Measurements from ENCODE around the gene RGS6. TPM values are rescaled to one million over a fixed set of nuclear protein-coding genes. Genes with fewer than 3 reads are reported as not detected.
A peak's percentile ranks its signal among the peaks of the same experiment; 100 is the strongest.

RGS6 gene
- total RNA-seq, 1 donor from 2014 or later, result 0.34 TPM

DNA sequence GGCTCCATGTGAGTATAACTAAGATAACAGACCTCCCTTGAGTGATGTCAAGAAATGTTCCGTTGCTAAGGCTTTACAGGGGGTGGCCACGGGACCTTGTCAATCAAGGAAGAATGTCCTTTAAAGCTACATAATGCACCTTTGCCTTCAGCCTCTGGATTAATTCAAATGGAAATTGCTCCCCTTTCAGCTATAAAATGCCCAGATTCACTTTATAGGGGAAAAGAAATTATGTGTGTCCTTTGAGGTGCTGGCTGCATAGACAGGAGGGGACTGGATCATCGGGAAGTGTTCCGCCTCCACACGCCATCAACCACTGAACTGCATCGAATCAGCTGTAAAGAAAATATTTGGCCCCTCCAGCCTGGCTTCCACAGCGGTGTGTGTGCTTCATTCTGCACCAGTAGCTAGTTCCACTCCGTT lies 546.3 kb downstream of the RGS6 start:
- Histone ChIP-seq H3K9ac (ENCODE audit: low read length) (no peak overlapping the region), H3K4me1 (ENCODE audit: insufficient read depth, low read length) (peaks cover 10% of the 10 kb centered on the region), H3K27ac (ENCODE audit: low read depth, low read length) (no peak overlapping the region), H3K4me2 (ENCODE audit: low read length) (peak overlapping the region; percentile 34), H3K4me3 (ENCODE audit: insufficient read depth, low read depth, low read length) (no peak overlapping the region), H3K36me3 (ENCODE audit: insufficient read depth, low read length) (no peaks in the 10 kb centered on the region), H3K79me2 (ENCODE audit: insufficient read depth, low read length) (no peaks in the 10 kb centered on the region), H2AFZ (ENCODE audit: low read depth, low read length) (no peak overlapping the region), H3K27me3 (ENCODE audit: insufficient read depth, low read length) (peaks cover 13% of the 10 kb centered on the region), H4K20me1 (ENCODE audit: insufficient read depth, low read length) (no peaks in the 10 kb centered on the region), H3K9me3 (ENCODE audit: insufficient read depth, low read depth, low read length) (peaks cover 2% of the 10 kb centered on the region)
- Mint-ChIP-seq H3K36me3 (ENCODE audit: low read depth, unreplicated experiment) (no peaks in the 10 kb centered on the region), H3K4me1 (ENCODE audit: low read depth, unreplicated experiment) (peaks cover 31% of the 10 kb centered on the region), H3K27ac (ENCODE audit: unreplicated experiment) (no peak overlapping the region), H3K9me3 (ENCODE audit: unreplicated experiment) (peaks cover 4% of the 10 kb centered on the region), H3K4me3 (ENCODE audit: unreplicated experiment) (no peak overlapping the region), H3K27me3 (ENCODE audit: low read depth, unreplicated experiment) (no peaks in the 10 kb centered on the region)
- no peak for DNase-seq (ENCODE audit: low read depth)
- no peak for FAIRE-seq
- TF ChIP-seq, protein P1, sequence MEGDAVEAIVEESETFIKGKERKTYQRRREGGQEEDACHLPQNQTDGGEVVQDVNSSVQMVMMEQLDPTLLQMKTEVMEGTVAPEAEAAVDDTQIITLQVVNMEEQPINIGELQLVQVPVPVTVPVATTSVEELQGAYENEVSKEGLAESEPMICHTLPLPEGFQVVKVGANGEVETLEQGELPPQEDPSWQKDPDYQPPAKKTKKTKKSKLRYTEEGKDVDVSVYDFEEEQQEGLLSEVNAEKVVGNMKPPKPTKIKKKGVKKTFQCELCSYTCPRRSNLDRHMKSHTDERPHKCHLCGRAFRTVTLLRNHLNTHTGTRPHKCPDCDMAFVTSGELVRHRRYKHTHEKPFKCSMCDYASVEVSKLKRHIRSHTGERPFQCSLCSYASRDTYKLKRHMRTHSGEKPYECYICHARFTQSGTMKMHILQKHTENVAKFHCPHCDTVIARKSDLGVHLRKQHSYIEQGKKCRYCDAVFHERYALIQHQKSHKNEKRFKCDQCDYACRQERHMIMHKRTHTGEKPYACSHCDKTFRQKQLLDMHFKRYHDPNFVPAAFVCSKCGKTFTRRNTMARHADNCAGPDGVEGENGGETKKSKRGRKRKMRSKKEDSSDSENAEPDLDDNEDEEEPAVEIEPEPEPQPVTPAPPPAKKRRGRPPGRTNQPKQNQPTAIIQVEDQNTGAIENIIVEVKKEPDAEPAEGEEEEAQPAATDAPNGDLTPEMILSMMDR (IDR thresholded peaks at IDR 0.05; ENCODE audit: insufficient read depth, low read depth, low read length), result no peak
- no peak for TF ChIP-seq EZH2 (IDR thresholded peaks at IDR 0.05; ENCODE audit: insufficient read depth, low read length)

DNA sequence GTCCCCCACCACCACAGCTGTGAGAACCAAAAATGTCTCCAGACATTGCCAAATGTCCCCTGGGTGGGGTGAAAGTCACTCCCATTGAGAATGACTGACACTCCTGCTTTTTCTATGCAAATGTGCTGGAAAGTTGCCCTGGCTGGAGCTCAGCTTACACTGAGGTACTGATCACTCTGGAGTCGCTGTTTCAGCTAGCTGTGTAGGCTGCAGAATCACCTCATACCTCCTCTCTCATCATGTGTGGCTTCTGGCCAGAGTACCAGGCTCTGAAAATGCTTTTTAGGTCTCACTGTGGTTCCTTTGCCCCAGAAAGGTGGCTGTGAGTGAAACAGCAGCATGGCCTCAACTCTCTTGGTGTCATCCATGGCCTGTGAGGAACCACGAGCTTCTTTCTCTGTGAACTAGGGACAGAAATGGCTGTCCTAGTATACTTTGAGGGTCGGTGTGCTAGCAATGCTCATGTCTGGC lies 547.3 kb downstream of the RGS6 start:
- Mint-ChIP-seq H3K4me1 (ENCODE audit: low read depth, unreplicated experiment) (peaks cover 31% of the 10 kb centered on the region), H3K27me3 (ENCODE audit: low read depth, unreplicated experiment) (no peaks in the 10 kb centered on the region), H3K36me3 (ENCODE audit: low read depth, unreplicated experiment) (no peaks in the 10 kb centered on the region), H3K4me3 (ENCODE audit: unreplicated experiment) (no peak overlapping the region), H3K27ac (ENCODE audit: unreplicated experiment) (peak overlapping the region; percentile 14), H3K9me3 (ENCODE audit: unreplicated experiment) (peaks cover 6% of the 10 kb centered on the region)
- DNase-seq (ENCODE audit: low read depth), result peak; percentile 26
- no peaks in the 10 kb centered on the region for H3K36me3 ChIP-seq (ENCODE audit: insufficient read depth, low read length)
- H3K79me2 ChIP-seq (ENCODE audit: insufficient read depth, low read length), result no peaks in the 10 kb centered on the region
- TF ChIP-seq, protein P1 (IDR thresholded peaks at IDR 0.05; ENCODE audit: insufficient read depth, low read depth, low read length), result no peak
- TF ChIP-seq EZH2 (IDR thresholded peaks at IDR 0.05; ENCODE audit: insufficient read depth, low read length), result no peak
- H3K9ac ChIP-seq (ENCODE audit: low read length), result no peak overlapping the region
- H3K4me1 ChIP-seq (ENCODE audit: insufficient read depth, low read length), result peaks cover 10% of the 10 kb centered on the region
- no peak overlapping the region for H3K4me3 ChIP-seq (ENCODE audit: insufficient read depth, low read depth, low read length)
- FAIRE-seq, result no peak
- H3K4me2 ChIP-seq (ENCODE audit: low read length), result no peak overlapping the region
- H3K9me3 ChIP-seq (ENCODE audit: insufficient read depth, low read depth, low read length), result peaks cover 2% of the 10 kb centered on the region
- no peaks in the 10 kb centered on the region for H4K20me1 ChIP-seq (ENCODE audit: insufficient read depth, low read length)
- H3K27ac ChIP-seq (ENCODE audit: low read depth, low read length), result no peak overlapping the region
- H2AFZ ChIP-seq (ENCODE audit: low read depth, low read length), result peak overlapping the region; percentile 5
- peaks cover 10% of the 10 kb centered on the region for H3K27me3 ChIP-seq (ENCODE audit: insufficient read depth, low read length)

DNA sequence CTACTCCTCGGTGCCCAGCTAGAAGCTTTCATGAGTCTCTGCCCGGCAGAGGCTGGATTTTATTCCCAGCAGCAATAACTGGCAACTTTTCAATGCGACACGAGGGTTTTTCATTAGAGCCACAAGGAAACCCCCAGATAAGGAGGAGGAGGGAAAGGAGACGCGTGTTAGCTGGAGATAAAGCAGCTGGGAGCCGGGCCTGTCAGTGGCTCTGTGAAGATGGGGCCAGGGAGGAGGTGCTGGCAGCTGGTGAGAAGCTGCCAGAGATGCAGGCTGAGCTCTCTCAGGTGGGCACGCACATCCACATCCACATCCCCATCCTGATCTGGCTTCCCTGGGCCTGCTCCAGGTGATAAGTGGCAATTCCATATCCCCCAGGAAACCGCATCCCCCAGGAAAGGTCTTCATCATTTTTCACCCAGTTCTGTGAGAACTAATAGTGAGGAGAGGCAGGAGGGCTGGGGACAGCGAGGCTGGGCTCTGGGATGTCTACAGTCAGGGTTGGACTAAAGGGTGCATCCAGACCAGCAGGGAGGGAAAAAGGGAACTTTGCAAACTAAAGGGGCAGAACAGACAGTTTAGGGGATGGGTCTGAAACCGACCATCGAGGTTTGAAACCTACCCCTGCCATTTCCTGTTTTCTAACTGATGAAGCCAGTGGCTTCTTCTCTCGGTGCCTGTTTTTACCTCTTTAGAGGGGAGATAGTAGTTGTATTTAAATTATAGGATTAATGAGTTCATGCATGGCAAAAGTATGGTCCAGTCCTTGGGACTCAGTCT lies 548.4 kb downstream of the RGS6 start:
- Mint-ChIP-seq H3K27me3 (ENCODE audit: low read depth, unreplicated experiment) (no peaks in the 10 kb centered on the region), H3K4me1 (ENCODE audit: low read depth, unreplicated experiment) (peaks cover 31% of the 10 kb centered on the region), H3K36me3 (ENCODE audit: low read depth, unreplicated experiment) (no peaks in the 10 kb centered on the region), H3K9me3 (ENCODE audit: unreplicated experiment) (peaks cover 6% of the 10 kb centered on the region), H3K4me3 (ENCODE audit: unreplicated experiment) (no peak overlapping the region), H3K27ac (ENCODE audit: unreplicated experiment) (no peak overlapping the region)
- TF ChIP-seq, protein P1 (IDR thresholded peaks at IDR 0.05; ENCODE audit: insufficient read depth, low read depth, low read length), result no peak
- TF ChIP-seq EZH2 (IDR thresholded peaks at IDR 0.05; ENCODE audit: insufficient read depth, low read length), result no peak
- Histone ChIP-seq H3K27me3 (ENCODE audit: insufficient read depth, low read length) (peaks cover 10% of the 10 kb centered on the region), H3K27ac (ENCODE audit: low read depth, low read length) (no peak overlapping the region), H3K4me2 (ENCODE audit: low read length) (no peak overlapping the region), H3K4me3 (ENCODE audit: insufficient read depth, low read depth, low read length) (no peak overlapping the region), H4K20me1 (ENCODE audit: insufficient read depth, low read length) (no peaks in the 10 kb centered on the region), H3K9ac (ENCODE audit: low read length) (no peak overlapping the region), H3K79me2 (ENCODE audit: insufficient read depth, low read length) (no peaks in the 10 kb centered on the region), H2AFZ (ENCODE audit: low read depth, low read length) (no peak overlapping the region), H3K9me3 (ENCODE audit: insufficient read depth, low read depth, low read length) (peaks cover 2% of the 10 kb centered on the region), H3K4me1 (ENCODE audit: insufficient read depth, low read length) (peaks cover 10% of the 10 kb centered on the region), H3K36me3 (ENCODE audit: insufficient read depth, low read length) (no peaks in the 10 kb centered on the region)
- DNase-seq (ENCODE audit: low read depth) (no peak), FAIRE-seq (no peak)

Data from astrocyte (in vitro differentiated cells and primary cell).